T47D (cell line): ENCODE data around the gene TMEM161A.
A peak's percentile ranks its signal among the peaks of the same experiment; 100 is the strongest.
"Not testable (repeated sequence)": the region's sequence is repeated elsewhere in the genome, so short reads cannot be mapped to it uniquely, and the experiment has no call there.

ENCODE experiments used
- DNase-seq, 2 experiments: peaks; one replicate each; pipeline versions ENCODE4 v3.0.0 to v3.0.0-alpha.2; 2011 to 2012; ENCODE audit warnings: low read depth in 1 of 2, low spot score in 1 of 2
- JUND ChIP-seq: IDR thresholded peaks from 2 replicates; pipeline ENCODE4 v1.6.1; 2012; ENCODE audit warnings: low read depth
- in situ Hi-C: cut with HindIII; loops from 2 replicates; pipeline ENCODE4 v1.10.0; 2016; ENCODE audit warnings: low sequenced_read_pairs, low pct_unique_long_range_greater_than_20kb

The TMEM161A gene

GRCh38 chr19:19138109-19138981 is at the start of gene TMEM161A:
Gene TMEM161A (minus strand): TSS chr19:19138478. CDS start chr19:19138428, 50 bp downstream.
- in situ Hi-C loops: no loop called here
- DNase-seq: peak; percentile 98 to 99
- no peak for TF ChIP-seq JUND

- in situ Hi-C loops: no loop called here
- TF ChIP-seq JUND: no peak
- DNase-seq: no peak
These were observed 48.5 kb upstream of the TMEM161A start for GRCh38 chr19:19186742-19187141.

GRCh38 chr19:19185853-19186740 is 47.8 kb upstream of the TMEM161A start:
- TF ChIP-seq JUND: no peak
- DNase-seq: peak in 1 of 2 experiments; percentile 69
- in situ Hi-C loops: no loop called here

GRCh38 chr19:19181488-19181998 is 43.3 kb upstream of the TMEM161A start:
- in situ Hi-C loops: no loop called here

GRCh38 chr19:19179548-19180441 is 41.5 kb upstream of the TMEM161A start:
- no peak for TF ChIP-seq JUND
- in situ Hi-C loops: no loop called here
- DNase-seq: no peak

More at GRCh38 chr19:19181488-19181998, 43.3 kb upstream of the TMEM161A start:
- no peak for DNase-seq
- no peak for TF ChIP-seq JUND

GRCh38 chr19:19176950-19177349 is 38.7 kb upstream of the TMEM161A start:
- no peak for DNase-seq
- no peak for TF ChIP-seq JUND
- in situ Hi-C loops: no loop called here

GRCh38 chr19:19173243-19173642 is 35.0 kb upstream of the TMEM161A start:
- in situ Hi-C loops: not testable (repeated sequence)

GRCh38 chr19:19171821-19172532 is 33.7 kb upstream of the TMEM161A start:
- in situ Hi-C loops: no loop called here
- DNase-seq: no peak
- no peak for TF ChIP-seq JUND

More at GRCh38 chr19:19173243-19173642, 35.0 kb upstream of the TMEM161A start:
- DNase-seq: not testable (repeated sequence)

- no peak for DNase-seq
- TF ChIP-seq JUND: no peak
- in situ Hi-C loops: no loop called here
These were observed 32.8 kb upstream of the TMEM161A start for GRCh38 chr19:19170873-19171672.

- in situ Hi-C loops: no loop called here
- DNase-seq: peak; percentile 86 to 89
- TF ChIP-seq JUND: no peak
These were observed 32.0 kb upstream of the TMEM161A start, which contains the start of gene MEF2B for GRCh38 chr19:19170053-19170872. Gene MEF2B (minus strand): TSS chr19:19170263. CDS start chr19:19150735, 19,528 bp downstream.
